Lower leg skin (tissue), 3 donors: Measurements from ENCODE around the gene C19orf12.

Experiments
- POLR2A ChIP-seq, 2 donors: fragments of 450-650 bp; IDR thresholded peaks; one replicate each; pipeline ENCODE4 v1.6.1; 2016 to 2017; ENCODE audit warnings: antibody characterized with exemption in 2 of 2, mild to moderate bottlenecking in 1 of 2, moderate library complexity in 1 of 2
- TF ChIP-seq, protein P1 (sequence below), 3 donors: fragments of 450-650 bp; IDR thresholded peaks; one replicate each; pipeline ENCODE4 v1.5.1; 2016; ENCODE audit warnings: antibody characterized with exemption in 3 of 3, mild to moderate bottlenecking in 3 of 3, moderate library complexity in 2 of 3

DNA sequence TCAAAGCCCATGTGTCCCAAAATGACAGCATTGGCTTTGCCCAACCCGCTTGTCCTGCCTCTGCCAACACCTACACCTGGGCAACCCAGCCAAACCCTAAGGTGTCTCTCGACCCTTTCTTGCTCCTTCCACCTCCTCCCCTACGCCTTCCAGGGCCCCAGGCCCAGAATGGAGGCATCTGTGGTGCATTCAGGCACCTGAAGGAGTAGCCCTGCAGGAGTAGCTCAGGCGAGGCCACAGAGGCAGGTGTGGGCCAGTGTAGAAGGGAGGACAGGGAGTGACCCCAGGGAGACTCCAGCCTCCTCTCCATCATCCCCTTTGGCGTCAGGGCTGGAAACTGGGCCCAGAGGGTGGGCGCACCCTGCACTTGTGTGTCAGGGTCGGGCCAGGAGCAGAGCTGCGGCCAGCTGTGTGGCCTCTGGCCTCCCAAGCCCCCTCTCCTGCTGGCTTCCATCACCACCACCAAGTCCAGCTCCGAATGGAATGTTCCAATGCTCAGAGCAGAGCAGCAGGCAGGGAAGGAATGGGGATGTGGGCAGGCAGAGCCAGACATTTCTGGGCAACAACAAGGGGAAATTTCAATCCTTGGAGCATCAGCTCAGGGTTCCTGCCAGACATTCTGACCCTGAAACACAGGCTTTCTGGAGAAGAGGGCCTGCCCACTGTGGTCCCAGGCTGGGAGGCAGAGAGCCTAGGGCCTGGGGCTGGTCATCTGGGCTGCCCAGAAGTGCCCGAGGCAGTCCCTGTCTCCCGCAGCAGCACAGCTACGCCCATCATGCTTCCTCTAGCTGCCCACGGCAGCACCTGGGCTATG is 33.4 kb downstream of the C19orf12 start:
- no peak for TF ChIP-seq POLR2A (IDR thresholded peaks at IDR 0.05)
- TF ChIP-seq, protein P1, sequence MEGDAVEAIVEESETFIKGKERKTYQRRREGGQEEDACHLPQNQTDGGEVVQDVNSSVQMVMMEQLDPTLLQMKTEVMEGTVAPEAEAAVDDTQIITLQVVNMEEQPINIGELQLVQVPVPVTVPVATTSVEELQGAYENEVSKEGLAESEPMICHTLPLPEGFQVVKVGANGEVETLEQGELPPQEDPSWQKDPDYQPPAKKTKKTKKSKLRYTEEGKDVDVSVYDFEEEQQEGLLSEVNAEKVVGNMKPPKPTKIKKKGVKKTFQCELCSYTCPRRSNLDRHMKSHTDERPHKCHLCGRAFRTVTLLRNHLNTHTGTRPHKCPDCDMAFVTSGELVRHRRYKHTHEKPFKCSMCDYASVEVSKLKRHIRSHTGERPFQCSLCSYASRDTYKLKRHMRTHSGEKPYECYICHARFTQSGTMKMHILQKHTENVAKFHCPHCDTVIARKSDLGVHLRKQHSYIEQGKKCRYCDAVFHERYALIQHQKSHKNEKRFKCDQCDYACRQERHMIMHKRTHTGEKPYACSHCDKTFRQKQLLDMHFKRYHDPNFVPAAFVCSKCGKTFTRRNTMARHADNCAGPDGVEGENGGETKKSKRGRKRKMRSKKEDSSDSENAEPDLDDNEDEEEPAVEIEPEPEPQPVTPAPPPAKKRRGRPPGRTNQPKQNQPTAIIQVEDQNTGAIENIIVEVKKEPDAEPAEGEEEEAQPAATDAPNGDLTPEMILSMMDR (IDR thresholded peaks at IDR 0.05) = no peak
